Measurements from ENCODE around the gene SETD1A.
A peak's percentile ranks its signal among the peaks of the same experiment; 100 is the strongest.
"Not testable (repeated sequence)": the region's sequence is repeated elsewhere in the genome, so short reads cannot be mapped to it uniquely, and the experiment has no call there.

The SETD1A gene

GRCh38 chr16:30930160-30930571 is 27.4 kb upstream of the SETD1A start:
- DNase-seq = no peak

DNA sequence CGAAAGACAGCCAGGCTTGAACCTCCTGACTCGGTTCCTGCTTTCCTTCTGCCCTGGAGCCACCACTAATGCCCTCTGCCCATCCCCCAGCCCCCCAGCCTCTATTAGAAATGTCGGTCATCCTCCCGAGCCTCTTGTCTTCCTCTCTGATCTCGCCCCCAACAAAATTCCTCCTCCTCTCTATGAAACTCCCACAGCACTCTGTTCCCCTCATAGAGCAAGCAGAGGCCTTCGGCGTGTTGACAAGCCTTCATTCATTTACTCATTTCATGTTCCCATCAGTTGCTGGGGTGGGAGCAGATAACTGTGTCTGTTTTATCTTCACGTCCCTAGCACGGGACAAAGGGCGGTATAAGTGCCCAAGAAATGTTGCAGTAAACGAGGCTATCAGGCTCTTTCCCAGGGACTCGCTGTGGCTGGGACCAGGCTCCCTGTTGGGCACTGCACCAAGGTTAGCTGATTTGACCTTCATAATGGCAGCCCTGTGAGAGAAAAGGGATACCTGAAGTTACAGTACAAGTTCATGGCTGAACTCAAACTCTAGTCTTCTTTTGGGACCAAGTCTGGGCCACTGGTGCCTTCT is 26.4 kb upstream of the SETD1A start:
- no peak for DNase-seq

GRCh38 chr16:30934827-30935557 is 22.6 kb upstream of the SETD1A start:
- DNase-seq = no peak

- no peak for DNase-seq
Observed at GRCh38 chr16:30937692-30938091, 19.9 kb upstream of the SETD1A start.

- DNase-seq = not testable (repeated sequence)
Observed at GRCh38 chr16:30939571-30939970, 18.0 kb upstream of the SETD1A start.

DNA sequence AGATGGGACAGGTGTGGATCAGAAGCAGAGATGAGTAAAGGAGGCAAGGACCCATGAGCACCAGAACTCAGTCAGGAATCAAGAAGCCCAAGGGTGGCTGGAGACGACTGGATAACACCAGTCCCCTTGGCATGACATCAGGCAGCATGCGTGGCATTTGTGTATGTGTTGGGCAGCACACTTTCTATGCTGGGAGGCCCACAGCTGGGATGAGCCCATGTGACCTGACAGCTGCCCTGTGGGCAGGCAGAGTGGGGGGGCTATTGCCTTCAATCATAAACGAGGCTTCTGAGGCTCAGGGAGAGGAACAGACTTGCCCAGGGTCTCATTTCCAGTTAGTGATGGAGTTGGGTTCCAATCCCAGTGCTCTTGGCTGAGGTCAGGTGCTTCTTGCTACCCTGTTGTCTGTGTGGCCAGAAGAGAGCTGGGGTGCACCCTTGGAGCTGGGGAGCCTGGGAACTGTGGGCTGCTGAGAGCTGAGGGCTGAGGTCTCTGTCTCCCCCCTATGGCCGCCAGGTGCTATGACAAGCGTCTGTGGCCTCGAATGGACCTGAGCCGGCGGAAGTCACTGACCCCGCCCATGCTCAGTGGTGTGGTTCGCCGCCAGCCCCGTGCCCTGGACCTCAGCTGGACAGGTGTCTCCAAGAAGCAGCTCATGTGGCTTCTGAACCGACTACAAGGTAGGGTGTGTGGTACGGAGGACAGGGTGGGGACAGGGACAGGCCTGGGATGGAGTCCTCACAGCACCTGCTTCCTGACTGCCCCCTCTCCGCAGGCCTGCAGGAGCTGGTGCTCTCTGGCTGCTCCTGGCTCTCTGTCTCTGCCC is 15.7 kb upstream of the SETD1A start:
- peak; percentile 84 for DNase-seq

DNA sequence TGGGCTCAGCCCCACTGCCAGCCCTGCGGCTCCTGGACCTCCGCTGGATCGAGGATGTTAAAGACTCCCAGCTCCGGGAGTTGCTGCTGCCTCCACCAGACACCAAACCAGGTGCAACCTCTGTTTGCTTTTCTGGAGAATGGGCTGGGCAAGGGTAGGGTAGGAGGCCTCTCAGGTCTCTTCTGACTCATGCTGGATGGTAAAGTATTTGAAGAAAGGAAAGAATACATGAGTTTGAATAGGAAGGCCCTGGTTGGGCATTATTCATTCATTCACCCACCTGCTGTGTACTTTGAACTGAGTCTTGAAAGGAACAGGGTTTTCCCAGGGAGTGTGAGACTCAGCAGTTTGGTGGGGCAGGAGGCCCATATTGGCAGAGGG is 15.1 kb upstream of the SETD1A start:
- DNase-seq = no peak

DNA sequence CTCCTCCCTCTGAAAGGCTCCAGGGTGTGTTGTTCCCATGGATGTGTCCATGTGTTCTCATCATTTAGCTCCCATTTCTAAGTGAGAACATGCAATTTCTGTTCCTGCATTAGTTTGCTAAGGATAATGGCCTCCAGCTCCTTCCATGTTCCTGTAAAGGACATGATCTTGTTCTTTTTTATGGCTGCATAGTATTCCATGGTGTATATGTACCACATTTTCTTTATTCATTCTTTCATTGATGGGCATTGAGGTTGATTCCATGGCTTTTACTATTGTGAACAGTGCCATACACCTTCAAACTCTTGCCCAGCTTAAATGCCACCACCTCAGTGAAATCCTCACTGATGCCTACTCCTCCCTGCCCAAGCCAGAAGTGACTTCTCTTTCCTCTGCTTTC is 13.2 kb upstream of the SETD1A start:
- no peak for DNase-seq

GRCh38 chr16:30946671-30947540 is 10.6 kb upstream of the SETD1A start:
- no peak for DNase-seq

GRCh38 chr16:30947541-30947858 is 10.1 kb upstream of the SETD1A start:
- no peak for DNase-seq

GRCh38 chr16:30947859-30948666 is 9.5 kb upstream of the SETD1A start:
- no peak for DNase-seq

- peak; percentile 76 for DNase-seq
Observed at GRCh38 chr16:30948667-30949649, 8.6 kb upstream of the SETD1A start, which contains the start of gene ORAI3. ORAI3 (plus strand) TSS chr16:30949068; CDS start chr16:30949290, 222 bp downstream.

- peak; percentile 73 for DNase-seq
Observed at GRCh38 chr16:30949650-30950515, 7.7 kb upstream of the SETD1A start.

DNA sequence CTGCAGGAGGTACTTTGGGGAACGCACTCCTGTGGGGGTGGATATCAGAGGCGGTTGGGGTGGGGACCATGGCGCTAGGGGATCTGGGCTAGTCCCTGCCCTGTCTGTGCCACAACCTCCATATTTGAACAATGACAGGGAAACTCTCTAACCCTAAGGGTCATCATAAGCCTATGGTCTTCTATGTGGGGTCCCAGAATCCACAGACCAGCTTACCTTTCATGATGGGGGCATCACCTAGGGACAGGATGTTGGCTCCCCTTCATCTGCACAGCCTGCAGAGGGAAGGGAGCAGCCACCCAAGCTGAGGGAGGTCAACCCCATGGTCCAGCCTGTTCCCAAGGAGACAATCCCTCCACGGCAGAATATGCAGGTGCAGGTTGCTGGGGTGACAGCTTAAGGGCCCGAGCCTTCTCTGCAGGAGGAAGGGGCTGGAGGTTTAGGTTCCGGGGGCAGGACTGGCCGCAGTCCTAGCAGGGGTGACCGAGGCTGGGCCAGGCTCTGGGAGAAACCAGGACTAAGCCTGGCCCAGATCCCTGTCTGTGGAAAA is 7.0 kb upstream of the SETD1A start:
- no peak for DNase-seq

DNA sequence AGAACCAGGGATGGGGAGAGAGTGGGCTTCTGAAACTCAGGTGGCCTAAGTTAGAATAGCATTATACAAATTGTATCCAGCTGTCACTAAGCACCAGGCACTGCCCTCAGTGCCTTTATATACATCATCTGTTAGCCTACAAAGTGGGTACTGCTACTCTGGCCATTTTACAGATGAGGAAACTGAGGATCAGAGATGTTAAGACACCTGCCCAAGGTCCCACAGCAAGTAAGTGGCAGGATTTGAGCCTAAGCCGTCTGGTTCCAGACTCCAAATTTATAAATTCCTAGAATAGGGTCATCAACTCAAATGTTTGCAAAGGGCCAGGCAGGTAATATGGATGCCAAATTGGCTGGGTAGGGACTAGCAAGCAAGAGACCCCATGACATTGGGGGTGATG is 6.4 kb upstream of the SETD1A start:
- DNase-seq = no peak

DNA sequence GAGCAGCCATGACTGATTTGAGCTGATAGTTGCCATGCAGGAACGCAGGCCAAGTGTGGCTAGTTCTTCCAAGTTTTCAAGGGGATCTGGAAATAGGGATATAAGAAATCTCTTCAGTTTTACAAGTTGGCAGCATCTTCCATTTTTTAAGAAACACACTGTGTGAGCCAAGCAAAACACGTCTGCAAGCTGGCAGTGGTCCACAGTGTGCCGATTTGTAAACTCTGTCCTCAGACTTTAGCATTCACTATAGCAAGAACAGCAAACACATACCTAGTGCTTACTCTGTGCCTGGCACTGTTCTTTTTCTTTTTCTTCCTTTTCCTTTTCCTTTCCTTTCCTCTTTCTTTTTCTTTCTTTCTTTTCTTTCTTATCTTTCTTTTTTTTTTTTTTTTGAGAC is 5.8 kb upstream of the SETD1A start:
- DNase-seq = no peak

DNA sequence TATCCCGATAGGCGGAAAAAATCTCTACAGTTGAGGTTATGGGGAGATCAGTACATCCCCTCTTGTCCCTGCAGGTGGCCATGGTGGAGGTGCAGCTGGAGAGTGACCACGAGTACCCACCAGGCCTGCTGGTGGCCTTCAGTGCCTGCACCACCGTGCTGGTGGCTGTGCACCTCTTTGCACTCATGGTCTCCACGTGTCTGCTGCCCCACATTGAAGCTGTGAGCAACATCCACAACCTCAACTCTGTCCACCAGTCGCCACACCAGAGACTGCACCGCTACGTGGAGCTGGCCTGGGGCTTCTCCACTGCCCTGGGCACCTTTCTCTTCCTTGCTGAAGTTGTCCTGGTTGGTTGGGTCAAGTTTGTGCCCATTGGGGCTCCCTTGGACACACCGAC is 4.4 kb upstream of the SETD1A start:
- DNase-seq = no peak

DNA sequence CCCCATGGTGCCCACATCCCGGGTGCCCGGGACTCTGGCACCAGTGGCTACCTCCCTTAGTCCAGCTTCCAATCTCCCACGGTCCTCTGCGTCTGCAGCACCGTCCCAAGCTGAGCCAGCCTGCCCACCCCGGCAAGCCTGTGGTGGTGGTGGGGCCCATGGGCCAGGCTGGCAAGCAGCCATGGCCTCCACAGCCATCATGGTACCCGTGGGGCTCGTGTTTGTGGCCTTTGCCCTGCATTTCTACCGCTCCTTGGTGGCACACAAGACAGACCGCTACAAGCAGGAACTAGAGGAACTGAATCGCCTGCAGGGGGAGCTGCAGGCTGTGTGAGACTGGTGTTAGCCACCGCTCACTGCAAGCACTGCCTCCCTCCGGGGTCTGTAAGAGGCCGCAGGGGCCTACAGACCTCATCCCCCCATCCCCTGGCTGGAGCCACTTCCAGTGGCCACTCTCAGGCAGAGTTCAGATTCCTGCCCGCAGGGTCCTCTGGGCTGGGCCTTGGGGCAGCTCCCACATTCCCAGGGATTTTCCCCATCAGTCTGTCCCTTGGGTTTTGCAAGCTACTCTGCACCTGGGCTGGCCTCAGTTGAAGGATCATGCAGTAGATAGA is 3.9 kb upstream of the SETD1A start:
- peak; percentile 81 for DNase-seq

DNA sequence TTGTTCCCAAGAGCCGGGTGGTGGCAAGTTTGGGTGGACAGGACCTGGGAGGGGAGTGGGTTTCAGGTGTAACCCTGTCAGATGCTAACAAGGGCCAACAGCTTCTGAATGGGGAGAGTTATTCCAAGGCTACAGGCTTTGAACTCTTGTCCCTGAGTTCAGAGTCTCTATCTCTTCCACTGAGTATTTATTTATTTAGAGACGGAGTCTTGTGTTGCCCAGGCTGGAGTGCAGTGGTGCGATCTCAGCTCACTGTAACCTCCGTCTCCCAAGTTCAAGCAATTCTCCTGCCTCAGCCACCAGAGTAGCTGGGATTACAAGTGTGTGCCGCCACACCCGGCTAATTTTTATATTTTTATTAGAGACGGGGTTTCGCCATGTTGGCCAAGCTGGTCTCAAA is 2.6 kb upstream of the SETD1A start:
- no peak for DNase-seq

All from activated CD8-positive, alpha-beta memory T cell treated with anti-CD3 and anti-CD28 coated beads, Interleukin-2, amount 50 U/mL, for 48 hours (primary cell).